Measurements from ENCODE around the gene GUCA2A. TPM values are rescaled to one million over a fixed set of nuclear protein-coding genes. Genes with fewer than 3 reads are reported as not detected.

GUCA2A gene
- total RNA-seq, 4 donors from 2014 or later = 1.8 TPM; not detected in 3

- no peak for TF ChIP-seq CTCF (IDR thresholded peaks at IDR 0.05; ENCODE audit: low read depth)
These were observed 36.8 kb downstream of the GUCA2A start for GRCh38 chr1:42127767-42128166.

- TF ChIP-seq CTCF (IDR thresholded peaks at IDR 0.05; ENCODE audit: low read depth) = no peak
These were observed 39.0 kb downstream of the GUCA2A start for GRCh38 chr1:42125552-42125951.

GRCh38 chr1:42122408-42122807, 42.1 kb downstream of the GUCA2A start:
- TF ChIP-seq CTCF (IDR thresholded peaks at IDR 0.05; ENCODE audit: low read depth) = no peak

- TF ChIP-seq CTCF (IDR thresholded peaks at IDR 0.05; ENCODE audit: low read depth) = no peak
These were observed 46.4 kb downstream of the GUCA2A start for GRCh38 chr1:42118125-42118524.

- TF ChIP-seq CTCF (IDR thresholded peaks at IDR 0.05; ENCODE audit: low read depth) = no peak
These were observed 47.3 kb downstream of the GUCA2A start for GRCh38 chr1:42117214-42117613.

- no peak for TF ChIP-seq CTCF (IDR thresholded peaks at IDR 0.05; ENCODE audit: low read depth)
These were observed 50.3 kb downstream of the GUCA2A start for GRCh38 chr1:42114229-42114628.

Other genes with a start within 250 kb of the GUCA2A start
- gene HIVEP3, start 245.8 kb downstream of the GUCA2A start, total RNA-seq = 1 to 10 TPM; 2.4 to 9.6 (median 5.0) TPM
- gene GUCA2B, start 11.3 kb downstream of the GUCA2A start, total RNA-seq = not detected
- 10 to 100 TPM; 50.2 to 63.1 (median 56.6) TPM for gene FOXJ3, start 170.5 kb upstream of the GUCA2A start, total RNA-seq
- under 1 TPM; 0.16 to 0.22 (median 0.18) TPM for gene RIMKLA, start 216.0 kb upstream of the GUCA2A start, total RNA-seq

All from subcutaneous adipose tissue (tissue), 4 donors.